HG03520 (cell line): ENCODE measurements around the gene H2AZ2.
"Not testable (repeated sequence)": the region's sequence is repeated elsewhere in the genome, so short reads cannot be mapped to it uniquely, and the experiment has no call there.

Source experiments
- ATAC-seq: cut with Tn5 transposase; IDR thresholded peaks from one replicate; pipeline ENCODE4 v1.9.1; 2021; ENCODE audit warnings: mild to moderate bottlenecking, moderate library complexity; ENCODE audit not compliant: unreplicated experiment

Gene H2AZ2

GRCh38 chr7:44787762-44788161 is 60.1 kb downstream of the H2AZ2 start:
- no peak for ATAC-seq

GRCh38 chr7:44787041-44787440 is 60.8 kb downstream of the H2AZ2 start:
- ATAC-seq, result no peak

DNA sequence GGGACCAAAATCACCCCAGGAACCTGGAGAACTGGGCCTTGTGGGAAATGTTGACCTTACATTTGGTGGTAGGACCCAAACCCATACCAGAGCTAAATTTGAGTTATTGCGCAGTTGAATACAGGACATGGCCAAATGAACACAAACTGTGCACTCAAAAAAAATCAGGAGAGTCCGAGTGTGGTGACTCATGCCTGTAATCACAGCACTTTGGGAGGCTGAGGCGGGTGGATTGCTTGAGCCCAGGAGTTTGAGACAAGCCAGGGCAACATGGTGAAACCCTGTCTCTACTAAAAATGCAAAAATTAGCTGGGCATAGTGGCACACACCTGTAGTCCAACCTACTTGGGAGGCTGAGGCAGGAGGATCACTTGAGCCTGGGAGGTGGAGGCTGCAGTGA is 62.7 kb downstream of the H2AZ2 start:
- ATAC-seq, result not testable (repeated sequence)

DNA sequence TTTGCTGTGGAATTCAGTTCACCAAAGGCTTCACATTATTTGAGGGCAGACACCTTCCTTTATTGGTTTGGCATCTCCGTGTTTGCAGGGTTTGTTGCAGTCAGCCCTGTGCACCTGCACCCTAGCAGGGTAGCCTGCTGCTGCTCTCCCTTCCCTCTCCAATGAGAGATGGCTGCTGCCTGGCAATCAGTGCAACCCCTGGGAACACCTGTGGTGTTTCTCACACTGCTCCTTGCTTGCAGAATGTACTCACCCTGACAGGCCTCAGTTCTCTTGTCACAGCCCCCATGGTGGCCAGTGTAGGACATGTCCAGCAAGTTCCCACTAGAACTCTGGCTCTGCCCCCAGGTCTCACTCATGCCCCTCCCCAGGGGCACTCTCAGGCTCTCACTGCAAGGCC is 63.5 kb downstream of the H2AZ2 start:
- no peak for ATAC-seq

GRCh38 chr7:44783407-44783806 is 64.5 kb downstream of the H2AZ2 start:
- ATAC-seq, result no peak

GRCh38 chr7:44782460-44782859 is 65.4 kb downstream of the H2AZ2 start:
- ATAC-seq, result no peak
